RWPE2 (cell line): Measurements from ENCODE around the gene MLF2.

Experiments used
- ATAC-seq: fragments of 200-7000 bp; cut with Tn5 transposase; 3 replicates; pipeline ENCODE4 v1.9.1; 2021; ENCODE audit warnings: low read depth
- DNase-seq: peaks from one replicate; pipeline ENCODE4 v3.0.0-alpha.2; 2020; ENCODE audit warnings: low spot score
- H3K27ac ChIP-seq: fragments of 450-650 bp; 2 replicates; pipeline ENCODE4 v1.5.1; 2017; ENCODE audit warnings: mild to moderate bottlenecking; ENCODE audit not compliant: poor library complexity, severe bottlenecking
- H3K27me3 ChIP-seq: fragments of 250-450 bp; sonication (Bioruptor Pico); 2 replicates; pipeline ENCODE4 v1.5.1; 2021; ENCODE audit warnings: mild to moderate bottlenecking, moderate library complexity; ENCODE audit not compliant: insufficient read depth, poor library complexity, severe bottlenecking
- H3K36me3 ChIP-seq: fragments of 250-450 bp; sonication (Bioruptor Pico); 2 replicates; pipeline ENCODE4 v1.5.1; 2020; ENCODE audit warnings: low read depth, mild to moderate bottlenecking, moderate library complexity
- H3K4me1 ChIP-seq: fragments of 250-450 bp; sonication (Bioruptor Pico); 2 replicates; pipeline ENCODE4 v1.5.1; 2021; ENCODE audit warnings: mild to moderate bottlenecking, moderate library complexity; ENCODE audit not compliant: insufficient read depth, poor library complexity, severe bottlenecking
- H3K4me3 ChIP-seq: fragments of 250-450 bp; sonication (Bioruptor Pico); 2 replicates; pipeline ENCODE4 v1.5.1; 2021; ENCODE audit warnings: mild to moderate bottlenecking, moderate library complexity; ENCODE audit not compliant: severe bottlenecking
- H3K9me3 ChIP-seq: fragments of 250-450 bp; sonication (Bioruptor Pico); 2 replicates; pipeline ENCODE4 v1.5.1; 2021; ENCODE audit warnings: mild to moderate bottlenecking, moderate library complexity; ENCODE audit not compliant: severe bottlenecking
- TF ChIP-seq, protein P1 (sequence below): fragments of 450-650 bp; IDR thresholded peaks from one replicate; pipeline ENCODE4 v1.5.1; 2017; ENCODE audit warnings: mild to moderate bottlenecking, moderate library complexity; ENCODE audit not compliant: poor library complexity, severe bottlenecking

MLF2 gene

DNA sequence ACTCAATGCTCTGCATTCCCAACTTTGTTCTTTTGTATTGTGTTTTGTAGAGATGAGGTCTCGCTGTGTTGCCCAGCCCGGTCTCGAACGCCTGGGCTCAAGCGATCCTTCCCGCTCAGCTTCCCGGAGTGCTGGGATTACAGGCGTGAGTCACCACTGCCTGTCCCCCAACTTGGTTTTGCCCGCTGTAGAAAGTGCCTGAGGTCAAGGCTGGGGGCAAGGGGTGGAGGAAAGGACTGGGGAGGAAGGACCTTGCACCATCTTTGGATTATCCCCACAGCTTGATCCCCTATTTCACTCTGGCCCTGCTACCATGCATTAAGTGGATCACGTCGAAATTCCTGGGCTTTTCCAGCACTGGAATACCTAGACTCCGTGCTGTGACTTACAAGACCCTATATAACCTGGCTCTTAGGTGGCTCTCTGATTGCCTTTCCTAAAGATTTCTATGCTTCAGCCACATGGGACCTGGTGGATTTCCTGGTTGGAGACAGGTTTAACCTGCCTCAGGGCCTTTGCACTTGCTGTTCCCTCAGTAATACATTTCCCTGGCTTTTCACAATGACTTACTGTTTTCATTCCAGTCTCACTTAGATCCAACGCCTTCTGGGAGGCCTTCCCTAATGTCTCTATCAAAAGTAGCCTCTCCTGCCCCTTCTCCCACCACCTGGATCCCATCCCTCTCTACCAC is 51.7 kb downstream of the MLF2 start:
- no peaks in the 10 kb centered on the region for H3K4me1 ChIP-seq
- ATAC-seq (peak; percentile 4; the same call in 1 of the 3 replicates), DNase-seq (no peak)
- peak overlapping the region; percentile 45 for H3K4me3 ChIP-seq
- H3K9me3 ChIP-seq: no peaks in the 10 kb centered on the region
- no peaks in the 10 kb centered on the region for H3K36me3 ChIP-seq
- TF ChIP-seq, protein P1, sequence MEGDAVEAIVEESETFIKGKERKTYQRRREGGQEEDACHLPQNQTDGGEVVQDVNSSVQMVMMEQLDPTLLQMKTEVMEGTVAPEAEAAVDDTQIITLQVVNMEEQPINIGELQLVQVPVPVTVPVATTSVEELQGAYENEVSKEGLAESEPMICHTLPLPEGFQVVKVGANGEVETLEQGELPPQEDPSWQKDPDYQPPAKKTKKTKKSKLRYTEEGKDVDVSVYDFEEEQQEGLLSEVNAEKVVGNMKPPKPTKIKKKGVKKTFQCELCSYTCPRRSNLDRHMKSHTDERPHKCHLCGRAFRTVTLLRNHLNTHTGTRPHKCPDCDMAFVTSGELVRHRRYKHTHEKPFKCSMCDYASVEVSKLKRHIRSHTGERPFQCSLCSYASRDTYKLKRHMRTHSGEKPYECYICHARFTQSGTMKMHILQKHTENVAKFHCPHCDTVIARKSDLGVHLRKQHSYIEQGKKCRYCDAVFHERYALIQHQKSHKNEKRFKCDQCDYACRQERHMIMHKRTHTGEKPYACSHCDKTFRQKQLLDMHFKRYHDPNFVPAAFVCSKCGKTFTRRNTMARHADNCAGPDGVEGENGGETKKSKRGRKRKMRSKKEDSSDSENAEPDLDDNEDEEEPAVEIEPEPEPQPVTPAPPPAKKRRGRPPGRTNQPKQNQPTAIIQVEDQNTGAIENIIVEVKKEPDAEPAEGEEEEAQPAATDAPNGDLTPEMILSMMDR: no peak
- H3K27ac ChIP-seq: no peak overlapping the region
- peaks cover 9% of the 10 kb centered on the region for H3K27me3 ChIP-seq

DNA sequence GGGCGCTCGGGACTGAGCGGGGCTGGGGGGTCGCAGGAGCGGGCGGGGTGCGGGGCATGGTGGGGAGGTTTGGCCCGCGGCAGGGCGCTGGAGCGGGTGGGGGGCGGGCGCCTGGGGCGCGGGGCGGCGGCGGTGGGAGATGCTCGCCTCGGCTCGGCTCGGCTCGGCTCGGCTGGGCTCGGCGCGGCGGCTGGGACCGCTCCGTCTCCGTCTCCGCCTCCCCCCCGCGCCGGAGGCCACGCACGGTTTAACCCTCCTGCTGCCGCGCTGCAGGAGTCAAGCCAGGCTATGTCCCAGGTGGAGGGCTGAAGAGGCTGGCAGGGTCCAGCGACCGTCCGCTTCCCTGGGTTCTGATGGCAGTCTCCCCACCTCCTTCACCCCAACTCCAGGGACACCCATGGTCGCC is 52.3 kb downstream of the MLF2 start, which contains the start of gene PIANP:
Gene PIANP, minus strand, starts transcription at position 170 of the 406 bp plus-strand sequence. CDS start 2,754 bp downstream, outside the sequence.
- TF ChIP-seq, protein P1: no peak
- no peaks in the 10 kb centered on the region for H3K4me1 ChIP-seq
- DNase-seq: no peak
- H3K27me3 ChIP-seq: peaks cover 9% of the 10 kb centered on the region
- ATAC-seq: peak; percentile 62
- H3K36me3 ChIP-seq: no peaks in the 10 kb centered on the region
- no peaks in the 10 kb centered on the region for H3K9me3 ChIP-seq
- no peak within 1 kb of the TSS for H3K27ac ChIP-seq
- H3K4me3 ChIP-seq: peak within 1 kb of the TSS; percentile 45

DNA sequence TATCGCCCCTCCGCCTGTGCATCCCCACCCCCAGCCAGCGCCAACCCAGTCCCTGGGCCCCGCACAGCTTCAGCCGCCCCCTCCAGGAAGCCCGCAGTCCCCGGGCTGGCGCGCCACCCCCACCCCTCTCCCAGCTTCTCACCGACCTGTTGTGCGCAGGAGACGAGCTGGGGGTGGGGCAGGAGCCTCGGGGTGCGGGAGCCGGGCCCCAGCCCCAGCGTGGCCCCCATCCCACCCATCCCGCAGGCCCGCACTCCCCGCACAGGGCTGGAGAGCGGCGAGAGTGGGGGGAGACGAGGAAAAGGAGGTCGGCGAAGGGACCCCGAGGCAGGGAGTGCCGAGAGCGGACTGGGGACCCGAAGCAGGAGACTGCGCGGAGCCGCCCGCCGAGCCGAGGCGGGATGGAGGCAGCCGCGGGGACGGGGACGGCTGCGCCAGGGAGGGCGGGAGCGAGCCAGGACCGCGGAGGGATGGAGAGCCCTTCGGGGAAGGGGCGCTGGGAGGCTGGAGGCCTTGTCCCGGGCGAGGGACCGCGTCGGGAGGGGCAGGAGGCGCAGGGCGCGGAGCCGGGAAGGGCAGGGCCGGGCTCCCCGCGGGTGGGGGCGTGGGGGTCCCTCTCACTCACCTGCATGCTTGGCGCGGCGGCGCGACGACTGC is 52.8 kb downstream of the MLF2 start:
- H3K9me3 ChIP-seq: no peaks in the 10 kb centered on the region
- no peak overlapping the region for H3K27ac ChIP-seq
- TF ChIP-seq, protein P1: no peak
- peaks cover 9% of the 10 kb centered on the region for H3K27me3 ChIP-seq
- peak overlapping the region; percentile 45 for H3K4me3 ChIP-seq
- no peak for DNase-seq
- ATAC-seq: peak; percentile 40
- no peaks in the 10 kb centered on the region for H3K4me1 ChIP-seq
- no peaks in the 10 kb centered on the region for H3K36me3 ChIP-seq

DNA sequence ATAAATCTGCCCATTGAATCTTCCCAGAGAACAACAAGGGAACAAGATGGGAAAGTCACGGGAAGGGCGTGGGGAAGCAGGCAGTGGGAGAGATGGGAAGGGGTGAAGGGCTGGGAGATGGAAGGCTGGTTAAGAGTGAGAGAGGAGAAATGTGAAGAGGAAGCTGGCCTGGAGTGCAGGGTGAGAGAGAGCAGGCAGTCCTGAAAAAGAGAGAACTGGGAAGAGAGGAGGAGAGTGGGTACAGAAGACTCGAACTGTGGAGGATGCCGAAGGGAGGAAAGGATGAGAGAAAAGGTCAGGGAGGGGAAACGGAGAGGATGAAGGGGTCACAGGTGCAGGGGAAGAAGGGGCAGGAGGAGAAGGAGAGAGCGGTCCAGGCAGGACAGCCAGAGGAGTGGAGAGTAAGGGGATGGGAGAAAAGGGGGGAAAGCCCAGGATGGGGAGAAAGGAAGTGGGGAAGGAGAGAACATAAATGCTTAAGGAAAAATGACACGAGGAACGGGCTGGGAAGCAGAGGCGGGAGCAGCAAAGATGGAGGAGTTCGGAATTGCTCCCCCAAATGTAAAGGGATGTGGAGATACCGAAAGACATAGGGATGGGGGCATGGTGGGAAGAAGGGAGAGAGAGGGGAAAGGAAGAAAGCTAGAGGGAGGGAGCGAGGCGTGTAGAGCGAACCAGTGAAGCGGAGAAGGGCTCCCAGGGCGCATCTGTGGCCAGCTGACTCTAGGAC is 53.5 kb downstream of the MLF2 start:
- DNase-seq: no peak
- Histone ChIP-seq H3K4me3 (peak overlapping the region; percentile 45), H3K4me1 (no peaks in the 10 kb centered on the region), H3K36me3 (no peaks in the 10 kb centered on the region), H3K9me3 (no peaks in the 10 kb centered on the region), H3K27me3 (peaks cover 9% of the 10 kb centered on the region), H3K27ac (no peak overlapping the region)
- TF ChIP-seq, protein P1: no peak
- no peak for ATAC-seq
